K562 (cell line): ENCODE data around the gene NELFE. TPM values are rescaled to one million over a fixed set of nuclear protein-coding genes. Genes with fewer than 3 reads are reported as not detected.

Experiments used
- ATAC-seq: fragments of 200-7000 bp; cut with Tn5 transposase; 3 replicates; pipeline ENCODE4 v1.9.1; 2020; ENCODE audit warnings: moderate library complexity
- BruUV-seq: library from RNA; stranded (reverse); fragments of 400-500 nt; replicated peaks from 2 replicates; lab custom pipeline; 2021; lab: Mats Ljungman, UMichigan
- CTCF ChIA-PET: fragments of 300-600 bp; formaldehyde crosslinking; extraction: SDS; loops from one replicate; lab custom pipeline; 2021; ENCODE audit warnings: low intra/inter-chr PET ratio; lab: Yijun Ruan, JAX
- POLR2A ChIA-PET: fragments of 300-600, 350-650 bp; sonication (Branson Sonifier 250); formaldehyde crosslinking; extraction: SDS; loops from one replicate; lab custom pipeline; 2021; ENCODE audit warnings: antibody characterized with exemption, inconsistent platforms; lab: Yijun Ruan, JAX
- DNase-seq, 4 experiments: peaks; one replicate each; pipeline versions ENCODE4 v3.0.0 to v3.0.0-alpha.2; 2011 to 2018; ENCODE audit warnings: low spot score in 3 of 4, mixed read lengths in 3 of 4; ENCODE audit errors: extremely low read depth in 1 of 4
- FAIRE-seq: peaks from 2 replicates; lab custom pipeline; 2011; peaks lifted over from hg19 to GRCh38; lab: Jason Lieb, UNC
- H2AFZ ChIP-seq: 2 replicates; pipeline ENCODE4 v1.6.0; 2011; ENCODE audit warnings: low read depth, low read length, control low read depth, inconsistent platforms
- H3K27ac ChIP-seq: fragments of 200-600 bp; 3 replicates; pipeline ENCODE4 v1.8.0; 2011; ENCODE audit warnings: low read depth, mild to moderate bottlenecking, control low read depth, inconsistent platforms, low read length, moderate library complexity, mixed read lengths; ENCODE audit errors: extremely low read depth
- H3K27me3 ChIP-seq, 2 experiments: fragments of 300-600 bp in 1 of 2; 2 replicates in 1 of 2; 3 replicates in 1 of 2; pipeline versions ENCODE4 v1.6.0 to v1.8.0; 2011; ENCODE audit warnings: inconsistent platforms in 2 of 2, low read length in 2 of 2, mild to moderate bottlenecking in 1 of 2, mixed read lengths in 1 of 2, moderate library complexity in 1 of 2; ENCODE audit not compliant: control insufficient read depth in 2 of 2, insufficient read depth in 2 of 2
- H3K36me3 ChIP-seq: fragments of 300-600 bp; 3 replicates; pipeline ENCODE4 v1.8.0; 2011; ENCODE audit warnings: mild to moderate bottlenecking, low read length, inconsistent platforms; ENCODE audit not compliant: control insufficient read depth, insufficient read depth
- H3K4me1 ChIP-seq, 2 experiments: fragments of 200-600 bp in 1 of 2; replicated peaks in 1 of 2; 2 replicates in 1 of 2; 3 replicates in 1 of 2; pipeline versions ENCODE4 v1.5.1 to v1.8.0; 2011; ENCODE audit warnings: inconsistent platforms in 2 of 2, low read length in 2 of 2, mild to moderate bottlenecking in 1 of 2, mixed read lengths in 1 of 2, moderate library complexity in 1 of 2; ENCODE audit not compliant: control insufficient read depth in 2 of 2, insufficient read depth in 2 of 2
- H3K4me2 ChIP-seq: 2 replicates; pipeline ENCODE4 v1.6.1; 2011; ENCODE audit warnings: low read length, control low read depth, inconsistent platforms, mixed read lengths; ENCODE audit not compliant: insufficient read depth
- H3K4me3 ChIP-seq: fragments of 200-600 bp; sonication (generic), shearing (Covaris generic); 2 replicates; pipeline ENCODE4 v1.5.1; 2016; ENCODE audit warnings: control low read depth, inconsistent platforms
- H3K79me2 ChIP-seq: fragments of 200-600 bp; 3 replicates; pipeline ENCODE4 v1.8.0; 2011; ENCODE audit warnings: low read length, inconsistent platforms; ENCODE audit not compliant: control insufficient read depth, insufficient read depth
- H3K9ac ChIP-seq, 2 experiments: 2 replicates each; pipeline versions ENCODE4 v1.6.0 to v1.6.1; 2011; ENCODE audit warnings: low read depth in 2 of 2, low read length in 2 of 2, control low read depth in 1 of 2, inconsistent platforms in 1 of 2, mild to moderate bottlenecking in 1 of 2, mixed read lengths in 1 of 2; ENCODE audit not compliant: insufficient read depth in 1 of 2
- H3K9me1 ChIP-seq: one replicate; pipeline ENCODE4 v1.6.0; 2011; ENCODE audit warnings: inconsistent platforms, mild to moderate bottlenecking, low read length, moderate library complexity; ENCODE audit not compliant: control insufficient read depth, insufficient read depth
- H3K9me3 ChIP-seq: replicated peaks from 2 replicates; pipeline ENCODE4 v1.5.1; 2011; ENCODE audit warnings: low read depth, low read length, inconsistent platforms; ENCODE audit not compliant: control insufficient read depth, insufficient read depth
- H4K20me1 ChIP-seq: replicated peaks from 2 replicates; pipeline ENCODE4 v1.6.1; 2011; ENCODE audit warnings: low read length, inconsistent platforms, mixed read lengths; ENCODE audit not compliant: control insufficient read depth, insufficient read depth
- BHLHE40 ChIP-seq: IDR thresholded peaks from 2 replicates; pipeline ENCODE4 v1.6.1; 2011; ENCODE audit warnings: low read length, improper control_type of control experiment
- GATA2 ChIP-seq: sonication (generic); formaldehyde crosslinking; IDR thresholded peaks from 2 replicates; pipeline ENCODE4 v1.4.0; 2020; ENCODE audit warnings: mild to moderate bottlenecking, missing genetic modification reagents
- GTF2A2 ChIP-seq: IDR thresholded peaks from 2 replicates; pipeline ENCODE4 v1.6.1; 2016; ENCODE audit warnings: mild to moderate bottlenecking, missing genetic modification characterization, missing compliant biosample characterization
- HNRNPK ChIP-seq: fragments of 200-400 bp; formaldehyde crosslinking; IDR thresholded peaks from one replicate; pipeline ENCODE4 v1.6.1; 2018; ENCODE audit warnings: mild to moderate bottlenecking, low read depth, low read length; ENCODE audit not compliant: poor library complexity, severe bottlenecking
- IRF9 ChIP-seq: fragments of 450-650 bp; IDR thresholded peaks from 2 replicates; pipeline ENCODE4 v1.6.1; 2016; ENCODE audit warnings: missing biosample characterization, missing genetic modification characterization
- KAT8 ChIP-seq: fragments of 450-650 bp; IDR thresholded peaks from 2 replicates; pipeline ENCODE4 v1.6.1; 2016; ENCODE audit warnings: low read depth, mild to moderate bottlenecking
- KDM1A ChIP-seq, 2 experiments: fragments of 450-650 bp; IDR thresholded peaks; 2 replicates each; pipeline ENCODE4 v1.6.1; 2016; ENCODE audit warnings: mild to moderate bottlenecking in 2 of 2
- KDM2B ChIP-seq: fragments of 250-450 bp; sonication (Bioruptor Pico); IDR thresholded peaks from 2 replicates; pipeline ENCODE4 v1.8.0; 2021; ENCODE audit warnings: mild to moderate bottlenecking, moderate library complexity
- MITF ChIP-seq: IDR thresholded peaks from 2 replicates; pipeline ENCODE4 v1.6.1; 2014; ENCODE audit warnings: antibody characterized with exemption
- MYNN ChIP-seq, 2 experiments: sonication (generic); formaldehyde crosslinking in 1 of 2; IDR thresholded peaks; 2 replicates each; pipeline versions ENCODE4 v1.5.0 to v1.6.1; 2016 to 2020; ENCODE audit warnings: antibody characterized with exemption in 1 of 2, missing genetic modification reagents in 1 of 2
- TRIM24 ChIP-seq, 2 experiments: fragments of 450-650 bp; IDR thresholded peaks; 2 replicates each; pipeline ENCODE4 v1.6.1; 2016
- UBTF ChIP-seq, 2 experiments: IDR thresholded peaks; 2 replicates each; pipeline ENCODE4 v1.6.1; 2012; ENCODE audit warnings: improper control_type of control experiment in 2 of 2, low read depth in 2 of 2, low read length in 2 of 2, borderline replicate concordance in 1 of 2
- ZC3H11A ChIP-seq: IDR thresholded peaks from 2 replicates; pipeline ENCODE4 v1.6.1; 2012; ENCODE audit warnings: low read depth, low read length, improper control_type of control experiment
- ZFP1 ChIP-seq: fragments of 450-650 bp; formaldehyde crosslinking; IDR thresholded peaks from 2 replicates; pipeline ENCODE4 v1.4.0; 2020; ENCODE audit warnings: mild to moderate bottlenecking, mixed read lengths
- ZNF121 ChIP-seq: sonication (generic); formaldehyde crosslinking; conservative IDR thresholded peaks from 2 replicates; pipeline ENCODE4 v1.8.0; 2022; ENCODE audit warnings: missing genetic modification reagents
- ZNF707 ChIP-seq: fragments of 250-450 bp; sonication (Bioruptor Pico); conservative IDR thresholded peaks from 2 replicates; pipeline ENCODE4 v1.8.0; 2022; ENCODE audit warnings: inconsistent platforms, mild to moderate bottlenecking, moderate library complexity
- WGBS: fragments of 100-300 bp; shearing (Covaris generic); methylation state at CpG from one replicate; pipeline ENCODE4 v1.1.6; 2016; ENCODE audit warnings: low coverage, mixed read lengths; ENCODE audit not compliant: insufficient coverage; ENCODE audit errors: missing lambda C conversion rate; 5-methylcytosine and 5-hydroxymethylcytosine counted together
- in situ Hi-C: fragments of 300-500 bp; cut with MboI; formaldehyde crosslinking; loops from 4 replicates; pipeline ENCODE4 v1.15.0; 2018; ENCODE audit warnings: inconsistent platforms, mixed read lengths
- intact Hi-C: fragments of 100-400 bp; cut with micrococcal nuclease; formaldehyde crosslinking; loops from 2 replicates; pipeline ENCODE4 v1.14.2; 2022
- polyA plus RNA-seq, 8 experiments: library from polyadenylated mRNA; depleted of rRNA in 4 of 8; stranded (reverse) in 5 of 8; unstranded in 3 of 8; fragments of >200 nt; fragmentation: Nextera tagmentation in 2 of 8; fragmentation: Illumina TruSeq in 1 of 8; extraction: Ambion mirVana in 2 of 8; extraction: Trizol in 1 of 8; gene quantifications; 2 replicates each; pipeline versions ENCODE4 v1.2.1 to v1.2.3, GENCODE V29; 2011 to 2014; ENCODE audit warnings: inconsistent platforms in 1 of 8, missing spikeins in 1 of 8
- total RNA-seq, 7 experiments: library from RNA; depleted of rRNA in 6 of 7; stranded (reverse); fragments of >200 nt in 6 of 7; fragmentation: Illumina TruSeq in 2 of 7; extraction: Trizol in 2 of 7; gene quantifications; 2 replicates each; pipeline versions ENCODE4 v1.2.1 to v1.2.3, GENCODE V29; 2011 to 2021; ENCODE audit warnings: low replicate concordance in 1 of 7
- TF ChIP-seq, protein P1 (sequence below): fragments of 250-450 bp; sonication (Bioruptor Pico); IDR thresholded peaks from 2 replicates; pipeline ENCODE4 v1.5.0; 2021

The NELFE gene
- total and polyA plus RNA-seq, 9 of the 15 experiments (the other 6 are each of a cell fraction or from before 2014, with no cell fraction given) = 15.2 to 157 (median 91.5) TPM

- no TSS peak for BruUV-seq
- ATAC-seq (no peak), DNase-seq (no peak), FAIRE-seq (no peak)
- Histone ChIP-seq H3K4me3 (no peak overlapping the region), H3K4me2 (no peak overlapping the region), H3K36me3 (no peaks in the 10 kb centered on the region), H3K79me2 (no peaks in the 10 kb centered on the region), H3K9me3 (no peaks in the 10 kb centered on the region), H4K20me1 (no peaks in the 10 kb centered on the region), H3K27me3 (no peaks in the 10 kb centered on the region), H3K9ac (no peak overlapping the region), H3K9me1 (no peaks in the 10 kb centered on the region)
- WGBS = 51% methylated on average over 6 of the region's 8 CpGs
- intact Hi-C loops = loop anchor here (5.0 kb wide), 1 partner anchor 39 kb away; the partner anchor contains the start of genes NELFE and SKIC2
- TF ChIP-seq UBTF (IDR thresholded peaks at IDR 0.05; ENCODE audit: borderline replicate concordance in 1 of 2, low read depth in 2 of 2, low read length in 2 of 2) (no peak), IRF9 (no peak), BHLHE40 (peak; percentile 19; the same call in 1 of the 2 replicates), ZNF121 (CRISPR knock-in tag) (peak; percentile 69; the same call in 1 of the 2 replicates), KAT8 (no peak), TRIM24 (IDR thresholded peaks at IDR 0.05) (no peak), HNRNPK (no peak), MYNN (IDR thresholded peaks at IDR 0.05) (no peak), MYNN (CRISPR knock-in tag; IDR thresholded peaks at IDR 0.05) (no peak), ZC3H11A (no peak), GATA2 (CRISPR knock-in tag) (no peak), KDM1A (IDR thresholded peaks at IDR 0.05) (0 out of 4 replicates have a peak, but pooled peaks of 1 of the 2 experiments have one; percentile 19), GTF2A2 (tag) (no peak), ZNF707 (CRISPR knock-in tag) (no peak), MITF (no peak), ZFP1 (CRISPR knock-in tag) (no peak), KDM2B (CRISPR knock-in tag) (no peak)
- TF ChIP-seq, protein P1, sequence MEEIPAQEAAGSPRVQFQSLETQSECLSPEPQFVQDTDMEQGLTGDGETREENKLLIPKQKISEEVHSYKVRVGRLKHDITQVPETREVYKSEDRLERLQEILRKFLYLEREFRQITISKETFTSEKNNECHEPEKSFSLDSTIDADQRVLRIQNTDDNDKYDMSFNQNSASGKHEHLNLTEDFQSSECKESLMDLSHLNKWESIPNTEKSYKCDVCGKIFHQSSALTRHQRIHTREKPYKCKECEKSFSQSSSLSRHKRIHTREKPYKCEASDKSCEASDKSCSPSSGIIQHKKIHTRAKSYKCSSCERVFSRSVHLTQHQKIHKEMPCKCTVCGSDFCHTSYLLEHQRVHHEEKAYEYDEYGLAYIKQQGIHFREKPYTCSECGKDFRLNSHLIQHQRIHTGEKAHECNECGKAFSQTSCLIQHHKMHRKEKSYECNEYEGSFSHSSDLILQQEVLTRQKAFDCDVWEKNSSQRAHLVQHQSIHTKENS = no peak
- TF ChIP-seq, all 486 proteins: peak for 3
- H3K27ac ChIP-seq = no peak overlapping the region
- in situ Hi-C loops = no loop called here
- POLR2A ChIA-PET = interaction anchor here (0.5 to 1.6 kb wide), 10 partner anchors 9 to 377 kb away, joined by 3 to 7 read pairs (median 4); partner anchors contain the start of genes DDX39B and ZBTB12
- H2AFZ ChIP-seq = no peak overlapping the region
- CTCF ChIA-PET = no interaction called here
- H3K4me1 ChIP-seq = peaks cover 0 to 3% of the 10 kb centered on the region in 2 experiments; a peak in 1 of 5 replicates
Measured at GRCh38 chr6:31918069-31918720, 40.6 kb downstream of the NELFE start.
